CD14-positive monocyte (primary cell): ENCODE results near the gene EPHB2. TPM values are rescaled to one million over a fixed set of nuclear protein-coding genes. Genes with fewer than 3 reads are reported as not detected.

ENCODE experiments used
- DNase-seq, 3 donors: peaks; one replicate each; pipeline ENCODE4 v3.0.0-alpha.2; 2011 to 2022
- H2AFZ ChIP-seq: 2 replicates; pipeline ENCODE4 v1.6.0; 2012; ENCODE audit warnings: mild to moderate bottlenecking, low read depth, low read length, inconsistent platforms; ENCODE audit not compliant: insufficient read depth, poor library complexity, severe bottlenecking
- H3K27ac ChIP-seq, 2 donors: 1 replicate in 1 of 2; 2 replicates in 1 of 2; pipeline ENCODE4 v1.5.1; 2012 to 2013; ENCODE audit warnings: low read length in 2 of 2, control low read depth in 1 of 2, inconsistent platforms in 1 of 2, low read depth in 1 of 2, mild to moderate bottlenecking in 1 of 2
- H3K27me3 ChIP-seq, 2 donors: one replicate each; pipeline versions ENCODE4 v1.6.0 to v1.6.1; 2011 to 2013; ENCODE audit warnings: low read length in 2 of 2; ENCODE audit not compliant: control insufficient read depth in 2 of 2, insufficient read depth in 2 of 2
- H3K36me3 ChIP-seq, 2 donors: replicated peaks in 1 of 2; 1 replicate in 1 of 2; 2 replicates in 1 of 2; pipeline versions ENCODE4 v1.5.1 to v1.6.1; 2012 to 2013; ENCODE audit warnings: low read length in 2 of 2, control low read depth in 1 of 2, inconsistent platforms in 1 of 2, mild to moderate bottlenecking in 1 of 2; ENCODE audit not compliant: insufficient read depth in 2 of 2, control insufficient read depth in 1 of 2
- H3K4me1 ChIP-seq, 2 donors: 1 replicate in 1 of 2; 2 replicates in 1 of 2; pipeline versions ENCODE4 v1.5.1 to v1.6.1; 2012 to 2013; ENCODE audit warnings: low read length in 2 of 2, control low read depth in 1 of 2, inconsistent platforms in 1 of 2, mild to moderate bottlenecking in 1 of 2, moderate library complexity in 1 of 2; ENCODE audit not compliant: insufficient read depth in 2 of 2, control insufficient read depth in 1 of 2
- H3K4me2 ChIP-seq: replicated peaks from 2 replicates; pipeline ENCODE3; 2012; ENCODE audit warnings: low read length, moderate library complexity, mild to moderate bottlenecking; ENCODE audit not compliant: poor library complexity, severe bottlenecking; ENCODE audit errors: extremely low read depth
- H3K4me3 ChIP-seq, 3 experiments: fragments of 200-600 bp in 1 of 3; sonication (generic) in 1 of 3; replicated peaks in 1 of 3; 1 replicate in 2 of 3; 2 replicates in 1 of 3; pipeline ENCODE4 v1.5.1; 2011 to 2013; ENCODE audit warnings: low read length in 3 of 3, mild to moderate bottlenecking in 3 of 3, control low read depth in 2 of 3, low read depth in 2 of 3, inconsistent platforms in 1 of 3, moderate library complexity in 1 of 3
- H3K79me2 ChIP-seq: 2 replicates; pipeline ENCODE4 v1.6.0; 2012; ENCODE audit warnings: mild to moderate bottlenecking, control low read depth, inconsistent platforms, low read length, moderate library complexity; ENCODE audit not compliant: insufficient read depth
- H3K9ac ChIP-seq: 2 replicates; pipeline ENCODE4 v1.6.0; 2017; ENCODE audit warnings: low read length, mild to moderate bottlenecking; ENCODE audit not compliant: insufficient read depth, poor library complexity, severe bottlenecking
- H3K9me3 ChIP-seq, 2 donors: replicated peaks in 1 of 2; 1 replicate in 1 of 2; 2 replicates in 1 of 2; pipeline versions ENCODE4 v1.5.1 to v1.6.1; 2012 to 2013; ENCODE audit warnings: low read length in 2 of 2, control low read depth in 1 of 2; ENCODE audit not compliant: control insufficient read depth in 1 of 2, insufficient read depth in 1 of 2
- H4K20me1 ChIP-seq: 2 replicates; pipeline ENCODE4 v1.6.0; 2012; ENCODE audit warnings: mild to moderate bottlenecking, low read length, control low read depth, moderate library complexity; ENCODE audit not compliant: insufficient read depth
- H3K27ac Mint-ChIP-seq, 7 donors: one replicate each; pipeline ENCODE4 v1.8.0; 2020; ENCODE audit warnings: mild to moderate bottlenecking in 7 of 7, mixed read lengths in 7 of 7, moderate library complexity in 6 of 7, inconsistent platforms in 2 of 7
- H3K27me3 Mint-ChIP-seq, 3 donors: one replicate each; pipeline ENCODE4 v1.8.0; 2021 to 2022; ENCODE audit warnings: low read depth in 3 of 3, mild to moderate bottlenecking in 3 of 3, mixed read lengths in 3 of 3, moderate library complexity in 3 of 3, inconsistent platforms in 1 of 3
- H3K36me3 Mint-ChIP-seq, 2 donors: one replicate each; pipeline ENCODE4 v1.8.0; 2020; ENCODE audit warnings: mixed read lengths in 2 of 2, inconsistent platforms in 1 of 2, mild to moderate bottlenecking in 1 of 2
- H3K4me1 Mint-ChIP-seq: one replicate; pipeline ENCODE4 v1.8.0; 2020; ENCODE audit warnings: mild to moderate bottlenecking, mixed read lengths
- H3K4me3 Mint-ChIP-seq, 2 donors: one replicate each; pipeline ENCODE4 v1.8.0; 2020; ENCODE audit warnings: mild to moderate bottlenecking in 2 of 2, mixed read lengths in 2 of 2, moderate library complexity in 1 of 2
- H3K9me3 Mint-ChIP-seq, 7 donors: one replicate each; pipeline ENCODE4 v1.8.0; 2020 to 2022; ENCODE audit warnings: mixed read lengths in 7 of 7, mild to moderate bottlenecking in 6 of 7, moderate library complexity in 6 of 7, inconsistent platforms in 2 of 7
- WGBS: methylation state at CpG from one replicate; pipeline ENCODE4 v1.1.5; 2013; ENCODE audit warnings: missing lambda C conversion rate; ENCODE audit not compliant: insufficient coverage; 5-methylcytosine and 5-hydroxymethylcytosine counted together
- intact Hi-C, 2 donors: fragments of 100-400 bp; cut with micrococcal nuclease; formaldehyde crosslinking; loops; one replicate each; pipeline versions ENCODE4 v1.15.0 to v1.15.1; 2023
- polyA plus RNA-seq, 3 donors: library from polyadenylated mRNA; depleted of rRNA in 1 of 3; unstranded in 2 of 3; stranded (reverse) in 1 of 3; fragments of 300-500 nt in 2 of 3; fragments of >200 nt in 1 of 3; fragmentation: Illumina TruSeq in 2 of 3; gene quantifications; 1 replicate in 2 of 3; 2 replicates in 1 of 3; pipeline ENCODE4 v1.2.3, GENCODE V29; 2012 to 2021
- TF ChIP-seq, protein P1 (sequence below): fragments of 200-600 bp; IDR thresholded peaks from one replicate; pipeline ENCODE4 v1.8.0; 2022; ENCODE audit warnings: antibody characterized with exemption, mild to moderate bottlenecking

EPHB2 gene
- polyA plus RNA-seq, 3 donors = 2.9 to 5.6 (median 3.4) TPM

- Histone ChIP-seq H3K9ac (peak overlapping the region; percentile 16), H3K9me3 (no peaks in the 10 kb centered on the region), H3K4me1 (no peaks in the 10 kb centered on the region), H2AFZ (no peak overlapping the region), H3K27ac (no peak overlapping the region), H3K36me3 (no peaks in the 10 kb centered on the region), H3K79me2 (no peaks in the 10 kb centered on the region), H3K4me2 (no peak overlapping the region), H3K4me3 (no peak overlapping the region), H3K27me3 (no peaks in the 10 kb centered on the region), H4K20me1 (no peaks in the 10 kb centered on the region)
- DNase-seq = no peak
- Mint-ChIP-seq H3K27ac (no peak overlapping the region), H3K9me3 (no peaks in the 10 kb centered on the region), H3K27me3 (peaks cover 3 to 7% (median 4%) of the 10 kb centered on the region in 3 donors), H3K36me3 (no peaks in the 10 kb centered on the region), H3K4me1 (no peaks in the 10 kb centered on the region), H3K4me3 (no peak overlapping the region)
- intact Hi-C loops = no loop called here
- TF ChIP-seq, protein P1, sequence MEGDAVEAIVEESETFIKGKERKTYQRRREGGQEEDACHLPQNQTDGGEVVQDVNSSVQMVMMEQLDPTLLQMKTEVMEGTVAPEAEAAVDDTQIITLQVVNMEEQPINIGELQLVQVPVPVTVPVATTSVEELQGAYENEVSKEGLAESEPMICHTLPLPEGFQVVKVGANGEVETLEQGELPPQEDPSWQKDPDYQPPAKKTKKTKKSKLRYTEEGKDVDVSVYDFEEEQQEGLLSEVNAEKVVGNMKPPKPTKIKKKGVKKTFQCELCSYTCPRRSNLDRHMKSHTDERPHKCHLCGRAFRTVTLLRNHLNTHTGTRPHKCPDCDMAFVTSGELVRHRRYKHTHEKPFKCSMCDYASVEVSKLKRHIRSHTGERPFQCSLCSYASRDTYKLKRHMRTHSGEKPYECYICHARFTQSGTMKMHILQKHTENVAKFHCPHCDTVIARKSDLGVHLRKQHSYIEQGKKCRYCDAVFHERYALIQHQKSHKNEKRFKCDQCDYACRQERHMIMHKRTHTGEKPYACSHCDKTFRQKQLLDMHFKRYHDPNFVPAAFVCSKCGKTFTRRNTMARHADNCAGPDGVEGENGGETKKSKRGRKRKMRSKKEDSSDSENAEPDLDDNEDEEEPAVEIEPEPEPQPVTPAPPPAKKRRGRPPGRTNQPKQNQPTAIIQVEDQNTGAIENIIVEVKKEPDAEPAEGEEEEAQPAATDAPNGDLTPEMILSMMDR = no peak
- WGBS = 92% methylated on average over 4 of the region's 5 CpGs
These were observed 16.5 kb upstream of the EPHB2 start for GRCh38 chr1:22694172-22694571.

- no peaks in the 10 kb centered on the region for H3K36me3 Mint-ChIP-seq
- H3K27me3 Mint-ChIP-seq = peaks cover 0 to 5% (median 3%) of the 10 kb centered on the region in 3 donors
These were observed 14.0 kb upstream of the EPHB2 start for GRCh38 chr1:22696610-22697009.

More at GRCh38 chr1:22696610-22697009, 14.0 kb upstream of the EPHB2 start:
- H3K4me1 ChIP-seq = no peaks in the 10 kb centered on the region
- no peak overlapping the region for H2AFZ ChIP-seq
- Mint-ChIP-seq H3K9me3 (no peaks in the 10 kb centered on the region), H3K4me3 (no peak overlapping the region), H3K27ac (no peak overlapping the region), H3K4me1 (no peaks in the 10 kb centered on the region)
- WGBS = 83% methylated on average over 1 of the region's 3 CpGs
- H3K79me2 ChIP-seq = no peaks in the 10 kb centered on the region
- no peak for DNase-seq
- no peak overlapping the region for H3K4me3 ChIP-seq
- H3K9ac ChIP-seq = no peak overlapping the region
- no peaks in the 10 kb centered on the region for H4K20me1 ChIP-seq
- intact Hi-C loops = no loop called here
- no peaks in the 10 kb centered on the region for H3K36me3 ChIP-seq
- no peak overlapping the region for H3K27ac ChIP-seq
- TF ChIP-seq, protein P1 = no peak
- no peak overlapping the region for H3K4me2 ChIP-seq
- H3K9me3 ChIP-seq = no peaks in the 10 kb centered on the region
- H3K27me3 ChIP-seq = no peaks in the 10 kb centered on the region
